Measurements from ENCODE around the gene ZFAND2B.
"Not testable (repeated sequence)": the region's sequence is repeated elsewhere in the genome, so short reads cannot be mapped to it uniquely, and the experiment has no call there.

Gene ZFAND2B

GRCh38 chr2:219186754-219187456 is 19.7 kb upstream of the ZFAND2B start:
- Histone ChIP-seq H3K36me3 (ENCODE audit: insufficient read depth, low read length) (peaks cover 33% of the 10 kb centered on the region), H3K9ac (ENCODE audit: low read depth, low read length) (no peak overlapping the region), H3K27me3 (ENCODE audit: control insufficient read depth, insufficient read depth, low read length) (no peaks in the 10 kb centered on the region), H3K4me2 (ENCODE audit: low read length) (no peak overlapping the region), H3K9me3 (replicated peaks; ENCODE audit: low read length) (no peaks in the 10 kb centered on the region), H3K4me3 (ENCODE audit: low read length) (no peak overlapping the region), H3K4me1 (ENCODE audit: control insufficient read depth, insufficient read depth, low read length) (no peaks in the 10 kb centered on the region)

GRCh38 chr2:219197388-219197787 is 9.2 kb upstream of the ZFAND2B start:
- H3K9ac ChIP-seq (ENCODE audit: low read depth, low read length), result no peak overlapping the region
- H3K4me3 ChIP-seq (ENCODE audit: low read length), result no peak overlapping the region
- no peaks in the 10 kb centered on the region for H3K36me3 ChIP-seq (ENCODE audit: insufficient read depth, low read length)
- H3K4me1 ChIP-seq (ENCODE audit: control insufficient read depth, insufficient read depth, low read length), result no peaks in the 10 kb centered on the region
- peaks cover 20% of the 10 kb centered on the region for H3K27me3 ChIP-seq (ENCODE audit: control insufficient read depth, insufficient read depth, low read length)
- H3K9me3 ChIP-seq (replicated peaks; ENCODE audit: low read length), result no peaks in the 10 kb centered on the region
- no peak overlapping the region for H3K4me2 ChIP-seq (ENCODE audit: low read length)

GRCh38 chr2:219198974-219199373 is 7.6 kb upstream of the ZFAND2B start:
- Histone ChIP-seq H3K4me2 (ENCODE audit: low read length) (no peak overlapping the region), H3K4me1 (ENCODE audit: control insufficient read depth, insufficient read depth, low read length) (no peaks in the 10 kb centered on the region), H3K36me3 (ENCODE audit: insufficient read depth, low read length) (no peaks in the 10 kb centered on the region), H3K9ac (ENCODE audit: low read depth, low read length) (no peak overlapping the region), H3K9me3 (replicated peaks; ENCODE audit: low read length) (no peaks in the 10 kb centered on the region), H3K27me3 (ENCODE audit: control insufficient read depth, insufficient read depth, low read length) (peaks cover 20% of the 10 kb centered on the region), H3K4me3 (ENCODE audit: low read length) (no peak overlapping the region)

GRCh38 chr2:219199470-219200211 is 6.9 kb upstream of the ZFAND2B start:
- Histone ChIP-seq H3K4me1 (ENCODE audit: control insufficient read depth, insufficient read depth, low read length) (no peaks in the 10 kb centered on the region), H3K9me3 (replicated peaks; ENCODE audit: low read length) (no peaks in the 10 kb centered on the region), H3K36me3 (ENCODE audit: insufficient read depth, low read length) (no peaks in the 10 kb centered on the region), H3K27me3 (ENCODE audit: control insufficient read depth, insufficient read depth, low read length) (peaks cover 20% of the 10 kb centered on the region), H3K4me3 (ENCODE audit: low read length) (no peak overlapping the region), H3K9ac (ENCODE audit: low read depth, low read length) (no peak overlapping the region), H3K4me2 (ENCODE audit: low read length) (no peak overlapping the region)

GRCh38 chr2:219200502-219201326 is 5.9 kb upstream of the ZFAND2B start:
- not testable (repeated sequence) for H3K9me3 ChIP-seq (replicated peaks; ENCODE audit: low read length); H3K4me3 ChIP-seq (ENCODE audit: low read length); H3K9ac ChIP-seq (ENCODE audit: low read depth, low read length); H3K36me3 ChIP-seq (ENCODE audit: insufficient read depth, low read length); H3K4me2 ChIP-seq (ENCODE audit: low read length); H3K4me1 ChIP-seq (ENCODE audit: control insufficient read depth, insufficient read depth, low read length)
- peaks cover 15% of the 10 kb centered on the region for H3K27me3 ChIP-seq (ENCODE audit: control insufficient read depth, insufficient read depth, low read length)

- H3K27me3 ChIP-seq (ENCODE audit: control insufficient read depth, insufficient read depth, low read length), result peaks cover 14% of the 10 kb centered on the region
- H3K4me1 ChIP-seq (ENCODE audit: control insufficient read depth, insufficient read depth, low read length); H3K4me3 ChIP-seq (ENCODE audit: low read length); H3K4me2 ChIP-seq (ENCODE audit: low read length); H3K9ac ChIP-seq (ENCODE audit: low read depth, low read length); H3K36me3 ChIP-seq (ENCODE audit: insufficient read depth, low read length); H3K9me3 ChIP-seq (replicated peaks; ENCODE audit: low read length): not testable (repeated sequence)
These were observed 5.3 kb upstream of the ZFAND2B start for GRCh38 chr2:219201331-219201730.

GRCh38 chr2:219204425-219205164 is 2.0 kb upstream of the ZFAND2B start:
- H3K4me3 ChIP-seq (ENCODE audit: low read length), result no peak overlapping the region
- no peak overlapping the region for H3K4me2 ChIP-seq (ENCODE audit: low read length)
- H3K27me3 ChIP-seq (ENCODE audit: control insufficient read depth, insufficient read depth, low read length), result peaks cover 6% of the 10 kb centered on the region
- H3K9me3 ChIP-seq (replicated peaks; ENCODE audit: low read length), result no peaks in the 10 kb centered on the region
- H3K9ac ChIP-seq (ENCODE audit: low read depth, low read length), result no peak overlapping the region
- H3K4me1 ChIP-seq (ENCODE audit: control insufficient read depth, insufficient read depth, low read length), result peaks cover 19% of the 10 kb centered on the region
- peaks cover 15% of the 10 kb centered on the region for H3K36me3 ChIP-seq (ENCODE audit: insufficient read depth, low read length)

- peaks cover 4% of the 10 kb centered on the region for H3K27me3 ChIP-seq (ENCODE audit: control insufficient read depth, insufficient read depth, low read length)
- no peak overlapping the region for H3K4me2 ChIP-seq (ENCODE audit: low read length)
- H3K36me3 ChIP-seq (ENCODE audit: insufficient read depth, low read length), result peaks cover 20% of the 10 kb centered on the region
- no peak overlapping the region for H3K4me3 ChIP-seq (ENCODE audit: low read length)
- H3K4me1 ChIP-seq (ENCODE audit: control insufficient read depth, insufficient read depth, low read length), result peaks cover 19% of the 10 kb centered on the region
- no peak overlapping the region for H3K9ac ChIP-seq (ENCODE audit: low read depth, low read length)
- no peaks in the 10 kb centered on the region for H3K9me3 ChIP-seq (replicated peaks; ENCODE audit: low read length)
These were observed 1.4 kb upstream of the ZFAND2B start for GRCh38 chr2:219205165-219205538.

- H3K4me3 ChIP-seq (ENCODE audit: low read length), result peak overlapping the region; percentile 86
- H3K9ac ChIP-seq (ENCODE audit: low read depth, low read length), result peak overlapping the region; percentile 83
These were observed 628 bp upstream of the ZFAND2B start for GRCh38 chr2:219205981-219206327.

GRCh38 chr2:219207134-219207883 is 727 bp downstream of the ZFAND2B start:
- peak overlapping the region; percentile 97 for H3K4me2 ChIP-seq (ENCODE audit: low read length)
- peak overlapping the region; percentile 86 for H3K4me3 ChIP-seq (ENCODE audit: low read length)
- H3K36me3 ChIP-seq (ENCODE audit: insufficient read depth, low read length), result peaks cover 36% of the 10 kb centered on the region
- peak overlapping the region; percentile 83 for H3K9ac ChIP-seq (ENCODE audit: low read depth, low read length)
- H3K4me1 ChIP-seq (ENCODE audit: control insufficient read depth, insufficient read depth, low read length), result peaks cover 19% of the 10 kb centered on the region
- H3K27me3 ChIP-seq (ENCODE audit: control insufficient read depth, insufficient read depth, low read length), result no peaks in the 10 kb centered on the region
- no peaks in the 10 kb centered on the region for H3K9me3 ChIP-seq (replicated peaks; ENCODE audit: low read length)

More at GRCh38 chr2:219205981-219206327, 628 bp upstream of the ZFAND2B start:
- Histone ChIP-seq H3K27me3 (ENCODE audit: control insufficient read depth, insufficient read depth, low read length) (no peaks in the 10 kb centered on the region), H3K4me1 (ENCODE audit: control insufficient read depth, insufficient read depth, low read length) (peaks cover 19% of the 10 kb centered on the region), H3K36me3 (ENCODE audit: insufficient read depth, low read length) (peaks cover 28% of the 10 kb centered on the region), H3K9me3 (replicated peaks; ENCODE audit: low read length) (no peaks in the 10 kb centered on the region), H3K4me2 (ENCODE audit: low read length) (peak overlapping the region; percentile 97)

Data from skeletal muscle satellite cell (primary cell).